Mucosa of rectum (tissue), 2 donors: Measurements from ENCODE around the gene FRK.

Experiments
- H3K27ac ChIP-seq, 2 donors: one replicate each; pipeline ENCODE4 v1.7.0; 2013; ENCODE audit warnings: inconsistent platforms in 2 of 2, low read depth in 2 of 2, low read length in 2 of 2
- H3K27me3 ChIP-seq, 2 donors: one replicate each; pipeline ENCODE4 v1.7.0; 2013; ENCODE audit warnings: low read length in 2 of 2; ENCODE audit not compliant: control insufficient read depth in 2 of 2, insufficient read depth in 2 of 2
- H3K36me3 ChIP-seq, 2 donors: one replicate each; pipeline ENCODE4 v1.7.0; 2013; ENCODE audit warnings: low read length in 2 of 2; ENCODE audit not compliant: control insufficient read depth in 2 of 2, insufficient read depth in 2 of 2
- H3K4me1 ChIP-seq, 2 donors: one replicate each; pipeline ENCODE4 v1.7.0; 2013; ENCODE audit warnings: low read length in 2 of 2, mild to moderate bottlenecking in 1 of 2; ENCODE audit not compliant: control insufficient read depth in 2 of 2, insufficient read depth in 2 of 2
- H3K4me3 ChIP-seq, 2 donors: one replicate each; pipeline ENCODE4 v1.7.0; 2013; ENCODE audit warnings: low read length in 2 of 2
- H3K9ac ChIP-seq, 2 donors: one replicate each; pipeline ENCODE4 v1.7.0; 2013; ENCODE audit warnings: low read length in 2 of 2, low read depth in 1 of 2, mild to moderate bottlenecking in 1 of 2
- H3K9me3 ChIP-seq, 2 donors: one replicate each; pipeline ENCODE4 v1.7.0; 2013; ENCODE audit warnings: low read length in 2 of 2; ENCODE audit not compliant: control insufficient read depth in 2 of 2
- donor health status: healthy.
- donor health status: Normal muscosa, but diverticular disease.

The FRK gene

DNA sequence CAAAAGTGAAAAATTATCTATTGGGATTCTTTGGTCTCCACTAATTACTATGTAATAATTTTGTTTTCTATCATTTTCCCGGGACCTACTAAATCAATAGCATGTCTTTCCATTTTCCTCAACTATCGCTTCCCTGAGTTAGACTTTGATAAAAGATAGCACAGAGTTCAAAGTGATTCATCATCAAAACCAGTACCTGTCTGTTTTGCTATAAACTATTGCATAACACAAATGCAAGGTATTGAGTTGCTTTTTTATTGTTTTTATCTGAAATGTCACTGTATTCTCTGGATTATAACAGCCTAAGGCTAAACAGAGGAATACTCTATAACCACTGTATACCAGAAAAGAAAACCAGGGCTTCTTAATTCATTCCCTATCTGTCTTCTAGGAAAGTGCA is 19.7 kb downstream of the FRK start:
- H3K4me3 ChIP-seq = no peak overlapping the region
- H3K9me3 ChIP-seq = no peaks in the 10 kb centered on the region
- H3K36me3 ChIP-seq = no peaks in the 10 kb centered on the region
- no peak overlapping the region for H3K9ac ChIP-seq
- no peaks in the 10 kb centered on the region for H3K4me1 ChIP-seq
- no peaks in the 10 kb centered on the region for H3K27me3 ChIP-seq
- no peak overlapping the region for H3K27ac ChIP-seq

- Histone ChIP-seq H3K27me3 (no peaks in the 10 kb centered on the region), H3K36me3 (no peaks in the 10 kb centered on the region), H3K9ac (no peak overlapping the region), H3K27ac (no peak overlapping the region), H3K4me3 (no peak overlapping the region), H3K4me1 (no peaks in the 10 kb centered on the region), H3K9me3 (no peaks in the 10 kb centered on the region)
Measured at GRCh38 chr6:116036885-116037284, 23.8 kb downstream of the FRK start.

GRCh38 chr6:116036075-116036773 is 24.5 kb downstream of the FRK start:
- H3K4me1 ChIP-seq = no peaks in the 10 kb centered on the region
- H3K4me3 ChIP-seq = no peak overlapping the region
- no peaks in the 10 kb centered on the region for H3K36me3 ChIP-seq
- H3K27me3 ChIP-seq = no peaks in the 10 kb centered on the region
- no peak overlapping the region for H3K9ac ChIP-seq
- no peaks in the 10 kb centered on the region for H3K9me3 ChIP-seq
- H3K27ac ChIP-seq = no peak overlapping the region

DNA sequence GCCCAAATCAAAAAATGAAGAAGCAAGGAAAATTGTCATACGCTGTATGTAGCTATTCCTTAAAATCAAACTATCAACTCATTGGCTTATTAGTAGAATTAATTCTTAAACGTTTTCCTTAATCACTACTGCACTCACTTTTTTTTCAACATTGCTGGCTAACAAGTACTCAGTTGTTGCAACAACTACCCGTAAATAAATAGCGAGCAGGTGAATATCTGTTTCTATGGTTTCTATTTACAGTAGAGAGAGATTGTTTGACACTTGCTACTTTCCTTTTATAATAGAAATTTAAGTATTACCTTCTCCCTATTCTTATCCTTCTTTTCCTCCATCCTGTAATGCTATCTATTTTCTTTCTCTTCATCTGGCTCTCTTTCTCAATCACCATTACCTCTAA is 25.1 kb downstream of the FRK start:
- H3K27me3 ChIP-seq = no peaks in the 10 kb centered on the region
- no peak overlapping the region for H3K9ac ChIP-seq
- H3K27ac ChIP-seq = no peak overlapping the region
- H3K4me3 ChIP-seq = no peak overlapping the region
- H3K9me3 ChIP-seq = no peaks in the 10 kb centered on the region
- H3K4me1 ChIP-seq = no peaks in the 10 kb centered on the region
- no peaks in the 10 kb centered on the region for H3K36me3 ChIP-seq

- no peaks in the 10 kb centered on the region for H3K27me3 ChIP-seq
- no peak overlapping the region for H3K4me3 ChIP-seq
- H3K27ac ChIP-seq = no peak overlapping the region
- H3K9ac ChIP-seq = no peak overlapping the region
- no peaks in the 10 kb centered on the region for H3K4me1 ChIP-seq
- no peaks in the 10 kb centered on the region for H3K9me3 ChIP-seq
- H3K36me3 ChIP-seq = no peaks in the 10 kb centered on the region
Measured at GRCh38 chr6:116034327-116034726, 26.4 kb downstream of the FRK start.

GRCh38 chr6:116033687-116034303 is 26.9 kb downstream of the FRK start:
- H3K4me3 ChIP-seq = no peak overlapping the region
- no peaks in the 10 kb centered on the region for H3K9me3 ChIP-seq
- no peak overlapping the region for H3K27ac ChIP-seq
- no peaks in the 10 kb centered on the region for H3K4me1 ChIP-seq
- no peaks in the 10 kb centered on the region for H3K36me3 ChIP-seq
- H3K9ac ChIP-seq = no peak overlapping the region
- H3K27me3 ChIP-seq = no peaks in the 10 kb centered on the region

DNA sequence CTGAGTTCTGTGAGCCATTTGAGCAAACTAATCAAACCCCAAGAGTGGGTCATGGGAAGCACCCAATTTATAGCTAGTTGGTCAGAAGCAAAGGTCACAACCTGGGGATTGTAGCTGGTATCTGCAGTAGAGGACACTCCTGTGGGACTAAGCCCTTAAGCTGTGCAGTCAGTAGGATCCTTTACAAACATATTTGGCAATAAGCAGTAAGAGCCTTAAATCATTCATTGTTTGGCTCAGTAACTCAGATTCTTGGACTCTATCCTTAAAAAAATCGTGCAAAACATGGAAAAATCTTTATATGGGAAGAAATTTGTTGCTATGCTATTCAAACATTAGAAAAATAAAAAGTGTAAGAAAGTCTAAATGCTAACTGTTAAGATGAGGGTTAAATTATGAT is 29.9 kb downstream of the FRK start:
- H3K9ac ChIP-seq = no peak overlapping the region
- no peaks in the 10 kb centered on the region for H3K27me3 ChIP-seq
- no peaks in the 10 kb centered on the region for H3K9me3 ChIP-seq
- peaks cover 0 to 2% of the 10 kb centered on the region in 2 donors for H3K4me1 ChIP-seq
- no peak overlapping the region for H3K27ac ChIP-seq
- H3K36me3 ChIP-seq = no peaks in the 10 kb centered on the region
- no peak overlapping the region for H3K4me3 ChIP-seq

- Histone ChIP-seq H3K27ac (no peak overlapping the region), H3K4me1 (peaks cover 0 to 2% of the 10 kb centered on the region in 2 donors), H3K9ac (no peak overlapping the region), H3K27me3 (no peaks in the 10 kb centered on the region), H3K4me3 (no peak overlapping the region), H3K36me3 (no peaks in the 10 kb centered on the region), H3K9me3 (no peaks in the 10 kb centered on the region)
Measured at GRCh38 chr6:116029535-116029934, 31.2 kb downstream of the FRK start.

GRCh38 chr6:116028233-116028632 is 32.5 kb downstream of the FRK start:
- Histone ChIP-seq H3K27ac (no peak overlapping the region), H3K4me1 (peaks cover 0 to 2% of the 10 kb centered on the region in 2 donors), H3K36me3 (no peaks in the 10 kb centered on the region)

GRCh38 chr6:116027801-116028200 is 32.9 kb downstream of the FRK start:
- no peak overlapping the region for H3K27ac ChIP-seq
- H3K36me3 ChIP-seq = no peaks in the 10 kb centered on the region
- no peak overlapping the region for H3K4me3 ChIP-seq
- H3K27me3 ChIP-seq = no peaks in the 10 kb centered on the region
- peaks cover 0 to 2% of the 10 kb centered on the region in 2 donors for H3K4me1 ChIP-seq
- H3K9ac ChIP-seq = no peak overlapping the region
- H3K9me3 ChIP-seq = no peaks in the 10 kb centered on the region

More at GRCh38 chr6:116028233-116028632, 32.5 kb downstream of the FRK start:
- Histone ChIP-seq H3K9ac (no peak overlapping the region), H3K4me3 (no peak overlapping the region), H3K9me3 (no peaks in the 10 kb centered on the region), H3K27me3 (no peaks in the 10 kb centered on the region)
